Measurements from ENCODE around the gene LRRC56.

- TF ChIP-seq CTCF (IDR thresholded peaks at IDR 0.05) (no peak), POLR2A (IDR thresholded peaks at IDR 0.05) (no peak)
Observed at GRCh38 chr11:587546-587945, 50.2 kb downstream of the LRRC56 start.

Data from lower leg skin (tissue), 3 donors.